Stimulated activated CD4-positive, alpha-beta T cell treated with anti-CD3 and anti-CD28 coated beads, Interleukin-4, amount 100 ng/mL, for 4 hours (primary cell): ENCODE results near the gene USHBP1.

Source experiments
- DNase-seq, 2 experiments: peaks; one replicate each; pipeline ENCODE4 v3.0.0-alpha.2; 2020

Gene USHBP1

DNA sequence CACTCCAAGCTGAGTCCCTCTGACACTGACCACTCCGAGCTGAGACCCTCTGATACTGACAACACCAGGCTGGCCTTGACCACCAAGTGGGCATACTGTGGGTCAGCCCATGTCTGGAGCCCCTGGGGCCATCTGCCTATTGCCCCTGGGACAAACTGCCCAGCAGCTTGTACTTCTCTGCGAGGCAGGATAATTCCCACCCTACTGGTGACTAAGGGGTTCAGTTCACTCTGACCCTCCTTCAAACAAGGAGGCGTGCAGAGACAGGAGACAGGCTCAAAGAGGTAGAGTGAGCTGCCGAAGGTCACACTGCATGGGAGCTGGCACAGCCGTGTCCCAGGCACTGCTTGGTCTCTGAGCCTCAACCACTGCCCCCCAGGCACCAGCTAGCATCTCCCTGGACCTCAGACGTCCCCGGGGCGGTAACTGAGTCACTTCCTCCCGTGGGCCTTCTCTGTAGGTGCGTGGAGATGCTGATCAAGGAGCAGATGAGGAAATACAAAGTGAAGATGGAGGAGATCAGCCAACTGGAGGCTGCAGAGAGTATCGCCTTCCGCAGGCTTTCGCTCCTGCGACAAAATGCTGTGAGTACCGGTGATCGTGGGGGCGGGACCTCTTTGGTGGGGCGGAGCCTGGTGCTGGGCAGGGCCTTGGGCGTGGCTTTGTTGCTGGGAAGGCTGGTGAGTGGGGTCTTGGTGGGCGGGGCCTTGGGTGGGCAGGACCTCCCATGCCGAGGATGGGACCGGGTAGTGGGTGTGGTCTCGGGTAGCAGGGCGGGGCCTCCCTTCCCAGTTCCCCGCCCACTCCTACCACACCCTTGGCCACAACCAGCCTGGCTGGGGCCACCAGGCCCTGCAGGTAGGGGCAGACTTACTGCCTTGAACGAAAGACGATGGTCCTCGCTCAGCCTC lies 55.2 kb downstream of the USHBP1 start:
- peak; percentile 13 to 36 for DNase-seq

DNA sequence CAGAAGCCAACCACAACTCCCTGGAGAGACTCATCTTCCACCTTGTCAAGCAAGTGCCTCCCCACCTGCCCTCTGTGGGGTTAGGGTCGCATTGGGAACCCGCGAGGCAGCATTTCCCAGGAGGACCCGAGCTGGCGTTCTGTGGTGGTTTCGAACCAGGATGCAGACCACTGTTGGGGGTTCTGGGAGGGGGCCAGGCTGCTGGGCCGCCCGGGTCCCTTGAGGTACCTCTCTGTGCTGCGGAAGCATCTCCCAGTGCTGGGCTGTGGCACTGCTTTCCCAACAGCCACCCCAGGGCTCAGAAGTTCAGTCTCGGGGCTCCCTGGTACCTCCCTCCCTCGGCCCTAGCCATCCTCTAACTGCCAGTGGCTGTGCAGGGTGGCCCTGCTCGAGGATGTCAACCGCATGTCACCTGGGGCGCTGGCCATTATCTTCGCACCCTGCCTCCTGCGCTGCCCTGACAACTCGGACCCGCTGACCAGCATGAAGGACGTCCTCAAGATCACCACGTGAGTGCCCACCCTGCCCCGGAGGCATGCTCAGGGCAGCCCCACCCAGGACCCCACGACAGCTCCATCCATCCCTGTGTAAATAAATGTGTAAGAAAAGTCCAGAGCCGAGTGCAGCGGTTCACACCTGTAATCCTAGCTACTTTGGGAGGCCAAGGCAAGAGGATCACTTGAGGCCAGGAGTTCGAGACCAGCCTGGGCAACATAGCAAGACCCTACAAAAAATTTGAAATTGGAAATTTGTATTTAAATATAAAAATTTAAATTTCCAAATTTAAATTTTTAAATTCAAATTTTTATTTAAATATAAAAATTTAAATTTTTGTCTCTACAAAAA lies 57.6 kb downstream of the USHBP1 start:
- DNase-seq, result no peak

DNA sequence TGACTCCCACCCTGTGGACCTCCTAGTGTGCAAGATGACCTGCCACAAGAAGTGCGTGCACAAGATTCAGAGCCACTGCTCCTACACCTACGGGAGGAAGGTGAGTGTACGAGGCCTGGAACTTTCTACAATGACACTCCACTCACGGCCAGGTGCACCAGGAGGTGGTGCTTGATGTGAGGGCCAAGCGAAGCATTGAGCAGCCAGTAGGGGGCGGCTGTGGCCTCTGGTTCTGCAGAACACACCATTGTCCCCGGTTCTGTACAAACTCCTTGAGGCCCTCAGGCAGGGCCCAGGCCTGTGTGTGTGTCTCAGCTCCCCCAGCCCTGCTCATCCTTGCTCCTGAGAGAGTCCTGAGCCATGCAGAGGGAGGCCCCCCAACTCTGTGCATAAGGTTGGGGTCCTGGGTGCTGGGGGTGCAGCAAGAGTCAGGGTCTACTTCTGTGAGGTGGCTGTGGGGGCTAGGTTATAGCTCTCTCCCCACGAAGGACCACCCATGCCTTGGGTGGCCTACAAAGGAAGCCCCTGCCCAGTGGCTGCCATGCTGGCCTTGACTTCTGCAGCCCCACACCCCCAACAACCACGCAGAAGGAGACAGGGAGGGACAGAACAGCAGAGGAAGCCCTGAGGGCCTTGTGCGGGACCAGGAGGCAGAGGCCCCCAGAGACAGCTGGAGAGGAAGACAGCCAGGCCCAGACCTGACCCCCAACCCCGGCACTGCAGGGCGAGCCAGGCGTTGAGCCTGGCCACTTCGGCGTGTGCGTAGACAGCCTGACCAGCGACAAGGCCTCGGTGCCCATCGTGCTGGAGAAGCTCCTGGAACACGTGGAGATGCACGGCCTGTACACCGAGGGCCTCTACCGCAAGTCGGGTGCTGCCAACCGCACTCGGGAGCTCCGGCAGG lies 59.1 kb downstream of the USHBP1 start:
- peak; percentile 55 to 60 for DNase-seq

DNA sequence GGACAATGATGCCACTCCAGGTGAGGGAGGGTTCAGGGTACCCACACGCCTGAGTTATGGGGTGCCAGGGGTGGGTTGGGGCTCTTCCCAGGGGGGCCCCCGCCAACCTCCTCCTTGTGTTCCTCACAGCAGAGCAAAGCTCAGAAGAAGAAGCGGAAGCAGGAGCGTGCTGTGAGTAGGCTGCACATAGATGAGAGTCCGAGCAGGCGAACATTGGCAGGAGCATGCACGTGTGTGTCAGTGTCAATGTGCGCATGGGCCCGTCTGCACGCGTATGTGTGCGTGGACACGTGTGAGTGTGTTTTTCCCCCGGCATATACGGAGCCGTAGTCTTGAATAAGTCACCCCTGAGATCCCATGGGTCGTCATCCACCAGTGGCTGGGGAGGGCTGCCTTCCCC lies 61.8 kb downstream of the USHBP1 start:
- no peak for DNase-seq

DNA sequence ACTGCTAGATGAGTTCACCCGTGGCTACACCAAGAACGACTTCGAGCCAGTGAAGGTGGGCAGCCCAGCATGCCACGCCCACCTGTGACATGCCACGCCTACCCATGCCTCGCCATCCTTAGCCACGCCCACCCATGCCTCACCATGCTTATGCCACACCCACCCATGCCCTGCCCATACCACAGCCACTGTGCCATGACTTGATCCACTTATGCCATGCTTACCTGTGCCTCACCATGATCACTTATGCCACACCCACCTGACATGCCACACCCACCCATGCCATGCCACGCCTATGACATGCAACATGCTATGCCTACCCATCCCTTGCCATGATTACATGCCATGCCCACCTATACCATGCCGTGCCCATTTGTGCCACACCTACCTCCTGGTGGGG lies 62.3 kb downstream of the USHBP1 start:
- no peak for DNase-seq

DNA sequence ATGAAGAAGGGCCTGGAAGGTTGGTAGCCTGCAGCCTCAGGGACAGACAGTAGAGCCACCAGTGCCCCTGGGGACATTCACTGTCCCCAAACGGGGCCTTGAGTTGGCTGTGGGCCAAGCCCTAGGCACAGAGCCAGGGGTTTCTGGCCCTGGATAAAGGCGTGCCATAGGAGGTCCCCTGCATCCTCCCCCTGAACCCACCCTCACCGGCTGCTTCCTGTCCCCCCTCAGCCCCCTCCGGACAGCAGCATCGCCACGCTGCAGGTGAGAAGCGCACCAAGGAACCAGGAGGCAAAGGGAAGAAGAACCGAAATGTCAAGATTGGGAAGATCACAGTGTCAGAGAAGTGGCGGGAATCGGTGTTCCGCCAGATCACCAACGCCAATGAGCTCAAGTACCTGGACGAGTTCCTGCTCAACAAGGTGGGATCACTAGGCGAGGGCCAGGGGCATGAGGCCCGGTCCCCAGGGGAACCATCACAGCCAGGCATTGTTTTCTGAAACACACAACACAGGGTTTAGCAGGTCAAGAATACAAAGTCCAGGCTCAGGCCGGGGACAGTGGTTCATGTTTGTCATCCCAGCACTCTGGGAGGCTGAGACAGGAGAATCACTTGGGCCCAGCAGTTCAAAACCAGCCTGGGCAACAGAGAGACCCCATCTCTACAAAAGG lies 64.0 kb downstream of the USHBP1 start:
- no peak for DNase-seq
